HL-60/S4 (cell line): ENCODE measurements around the gene CACNA2D3.

Experiments used
- in situ Hi-C: fragments of 300-500 bp; cut with MboI; formaldehyde crosslinking; loops from 2 replicates; pipeline ENCODE4 v1.14.3; 2022; ENCODE audit warnings: low sequenced_read_pairs

CACNA2D3 gene

DNA sequence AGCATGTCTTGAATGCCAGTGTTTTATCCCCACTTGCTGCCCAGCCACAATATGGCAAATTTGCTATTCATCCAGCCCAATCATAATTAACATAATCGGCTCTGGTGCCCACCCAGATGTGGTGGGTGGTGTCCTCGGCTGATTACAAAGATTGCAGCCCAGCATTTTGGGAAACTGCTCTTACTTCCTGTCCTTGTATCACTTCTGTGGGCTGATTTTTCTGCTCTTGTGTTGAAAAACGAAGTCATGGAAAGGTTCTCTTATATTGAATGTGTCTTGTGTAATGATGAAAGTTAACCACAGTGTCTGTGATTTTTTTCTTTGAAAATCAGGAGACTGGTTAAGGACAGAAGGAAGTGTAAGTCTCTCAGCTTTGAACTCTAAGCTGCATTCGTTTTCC lies 141.7 kb downstream of the CACNA2D3 start:
- in situ Hi-C loops: no loop called here

GRCh38 chr3:54270816-54271526 lies 148.6 kb downstream of the CACNA2D3 start:
- in situ Hi-C loops: no loop called here

DNA sequence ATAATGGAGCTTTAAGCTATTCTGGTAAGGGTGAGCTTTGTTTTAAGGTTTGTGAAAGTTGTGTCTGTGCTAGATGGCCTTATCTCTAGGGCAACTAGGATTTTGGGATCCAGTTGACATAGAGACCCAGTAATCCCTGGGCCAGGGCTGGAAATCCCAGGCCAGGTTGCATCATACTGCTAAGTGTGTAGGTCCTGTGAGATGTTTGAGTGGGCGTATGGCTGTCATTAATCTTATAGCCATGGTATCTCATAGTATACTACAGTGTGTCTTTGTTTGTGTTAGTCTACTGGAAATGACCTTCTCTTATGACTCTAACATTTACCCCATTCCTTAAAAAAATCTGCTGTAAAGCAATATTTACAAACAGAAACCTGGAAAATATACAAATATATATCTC lies 151.4 kb downstream of the CACNA2D3 start:
- in situ Hi-C loops: no loop called here

- in situ Hi-C loops: no loop called here
Measured at GRCh38 chr3:54274607-54275006, 152.3 kb downstream of the CACNA2D3 start.

GRCh38 chr3:54279005-54279583 lies 156.7 kb downstream of the CACNA2D3 start:
- in situ Hi-C loops: no loop called here

DNA sequence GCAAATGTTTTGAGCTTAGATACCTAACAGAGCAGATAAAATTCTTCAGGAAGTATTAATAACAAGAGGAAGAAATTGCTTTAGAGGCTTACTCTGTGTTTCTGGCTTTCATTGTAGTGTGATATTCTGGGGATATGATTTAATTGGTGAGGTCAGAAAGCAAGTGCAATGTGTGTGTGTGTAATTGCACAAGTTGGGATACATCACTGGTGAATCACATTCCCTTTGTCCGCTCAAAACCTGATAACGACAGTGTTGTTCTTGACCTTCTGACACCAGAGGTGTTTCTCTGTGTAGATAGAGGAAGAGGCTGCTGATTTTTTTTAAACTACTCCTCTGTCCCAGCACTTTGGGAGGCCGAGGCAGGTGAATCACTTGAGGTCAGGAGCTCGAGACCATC lies 161.1 kb downstream of the CACNA2D3 start:
- in situ Hi-C loops: no loop called here

DNA sequence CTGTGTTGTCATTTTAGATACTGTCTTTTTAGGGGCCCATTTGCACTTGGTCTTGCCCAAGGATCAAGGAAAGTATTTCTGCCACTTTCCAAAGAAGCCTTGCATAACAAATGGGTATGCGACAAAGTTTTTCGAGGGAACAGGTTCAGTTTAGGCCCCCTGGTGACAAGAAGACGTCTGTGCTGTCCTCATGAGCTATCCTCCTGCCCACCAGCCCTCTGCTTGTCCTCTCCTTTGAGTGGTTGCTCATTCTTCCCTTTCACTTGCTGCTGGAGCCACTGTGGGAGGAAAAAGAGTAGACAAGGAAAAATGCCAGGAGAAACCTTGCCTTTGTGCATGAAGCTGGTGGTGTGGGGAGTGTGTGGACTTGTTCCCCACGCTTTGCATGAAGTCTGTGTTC lies 171.9 kb downstream of the CACNA2D3 start:
- in situ Hi-C loops: no loop called here

- in situ Hi-C loops: no loop called here
Measured at GRCh38 chr3:54296531-54296930, 174.2 kb downstream of the CACNA2D3 start.

- in situ Hi-C loops: no loop called here
Measured at GRCh38 chr3:54299169-54299935, 177.0 kb downstream of the CACNA2D3 start.

- in situ Hi-C loops: no loop called here
Measured at GRCh38 chr3:54303517-54304375, 181.4 kb downstream of the CACNA2D3 start.

DNA sequence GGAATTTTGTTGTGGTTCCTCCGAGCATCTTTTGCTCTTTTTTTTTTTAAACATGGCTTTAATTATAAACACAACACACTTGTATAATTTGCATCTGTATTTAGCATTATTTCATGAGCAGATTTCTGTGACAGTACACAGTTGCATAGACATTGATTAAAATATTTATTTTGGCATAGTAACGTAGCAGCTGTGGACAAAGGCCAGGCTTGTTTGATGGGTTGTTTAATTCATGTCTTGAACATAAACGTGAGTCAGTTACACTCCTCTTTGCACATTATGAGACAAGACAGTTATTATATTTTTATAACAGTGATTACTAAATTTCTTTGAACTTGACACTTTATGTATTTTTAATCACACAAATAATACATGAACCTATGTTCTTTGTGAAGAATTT lies 182.5 kb downstream of the CACNA2D3 start:
- in situ Hi-C loops: no loop called here

GRCh38 chr3:54305409-54306099 lies 183.2 kb downstream of the CACNA2D3 start:
- in situ Hi-C loops: no loop called here

GRCh38 chr3:54307566-54308180 lies 185.3 kb downstream of the CACNA2D3 start:
- in situ Hi-C loops: no loop called here

GRCh38 chr3:54309601-54310000 lies 187.2 kb downstream of the CACNA2D3 start:
- in situ Hi-C loops: no loop called here

DNA sequence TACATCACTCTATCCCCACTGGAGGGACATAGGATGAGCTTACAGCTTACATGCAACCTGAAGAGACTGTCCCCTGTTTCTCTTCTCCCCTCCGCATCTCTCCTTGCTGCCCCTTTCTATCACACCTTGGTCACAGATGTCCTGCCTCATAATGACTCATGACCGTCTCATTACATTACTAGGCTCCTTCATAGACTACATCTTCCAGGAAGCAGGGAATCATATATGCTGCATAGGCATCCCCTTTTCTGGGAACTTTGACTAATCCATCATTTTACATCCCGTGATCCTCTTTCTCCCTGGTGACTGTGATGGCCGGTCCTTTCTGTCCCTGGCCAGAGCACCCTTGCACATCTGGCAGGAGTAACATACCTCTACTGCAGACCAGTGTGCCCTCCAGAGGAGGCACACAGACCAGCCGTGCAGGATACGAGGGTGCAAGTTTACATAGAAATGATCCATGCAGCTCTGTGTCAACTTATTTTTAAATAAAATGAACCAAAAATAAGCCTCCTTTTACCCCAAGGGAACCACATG lies 188.9 kb downstream of the CACNA2D3 start:
- in situ Hi-C loops: no loop called here

DNA sequence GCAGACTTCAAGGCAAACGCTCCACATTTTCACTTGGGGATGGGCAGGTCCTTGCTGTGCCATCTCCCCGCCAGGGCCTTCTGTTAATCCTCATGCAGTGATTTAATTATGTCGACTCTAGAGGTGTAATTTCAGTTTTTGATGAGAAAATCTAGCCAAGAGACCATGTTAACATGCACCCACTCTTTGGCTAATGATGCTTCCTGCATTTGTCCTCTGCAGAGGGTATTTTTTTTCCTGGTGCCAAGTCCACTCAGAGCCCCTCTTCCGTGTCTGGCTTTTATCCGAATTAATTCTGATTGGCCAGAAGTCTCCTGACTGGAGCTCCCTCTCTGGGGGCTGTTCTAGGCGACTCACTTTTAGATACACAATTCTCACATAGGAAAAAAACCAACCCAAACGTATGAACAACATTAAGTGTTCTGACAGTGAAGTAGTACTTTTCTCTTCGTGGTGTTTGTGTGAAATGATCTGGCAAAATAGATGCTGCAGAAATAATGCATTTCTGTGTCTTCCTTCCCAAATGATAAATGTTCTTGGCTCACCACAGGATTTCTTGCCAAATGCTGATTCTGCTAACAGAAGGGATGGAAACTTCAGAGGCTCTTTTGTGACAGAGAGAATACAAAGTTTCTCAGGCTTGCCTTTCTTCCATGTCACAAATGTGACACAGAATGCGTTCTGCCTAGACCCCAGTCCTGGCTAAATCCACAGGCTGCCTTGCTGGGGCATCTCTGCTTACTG lies 190.0 kb downstream of the CACNA2D3 start:
- in situ Hi-C loops: no loop called here

DNA sequence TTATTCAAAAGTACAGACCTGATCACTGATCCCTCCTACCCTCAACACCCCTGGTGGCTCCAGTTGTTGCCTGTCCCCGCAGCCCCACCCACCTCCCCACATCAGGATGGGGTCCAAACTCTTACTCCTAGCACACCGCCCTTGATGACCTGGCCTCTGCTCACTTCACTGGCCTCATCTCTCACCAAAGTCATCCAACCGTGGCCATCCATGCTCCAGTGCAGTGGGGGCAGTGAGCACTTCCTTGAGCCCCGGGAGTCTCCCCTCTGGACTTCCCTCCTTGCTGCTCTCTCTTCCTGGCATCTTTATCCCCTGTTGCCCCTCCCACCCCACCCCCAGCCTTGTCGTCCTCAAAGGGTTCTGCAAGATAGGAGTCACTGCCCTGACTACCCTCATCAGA lies 191.1 kb downstream of the CACNA2D3 start:
- in situ Hi-C loops: no loop called here

GRCh38 chr3:54321520-54321919 lies 199.2 kb downstream of the CACNA2D3 start:
- in situ Hi-C loops: no loop called here

DNA sequence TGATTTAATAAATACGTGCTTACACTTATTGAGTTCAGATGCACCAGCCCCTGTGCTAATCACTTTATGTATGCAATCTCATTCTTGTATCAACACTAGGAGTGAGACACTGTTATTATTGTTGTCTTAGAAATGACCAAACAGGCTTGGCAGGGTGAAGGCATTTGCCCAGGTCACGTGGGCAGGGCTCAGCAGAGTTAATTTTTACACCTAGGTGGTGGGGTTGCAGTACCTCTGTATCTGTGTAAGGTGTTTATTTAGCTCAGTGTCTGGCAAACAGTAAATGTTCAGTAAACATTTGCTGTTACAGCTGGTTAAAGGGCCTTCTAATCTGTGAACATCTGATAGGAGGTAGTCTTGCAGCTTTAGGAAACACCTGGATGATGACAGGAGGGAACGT lies 200.0 kb downstream of the CACNA2D3 start:
- in situ Hi-C loops: no loop called here
